ENCODE measurements around the gene AADACL4. TPM values are rescaled to one million over a fixed set of nuclear protein-coding genes. Genes with fewer than 3 reads are reported as not detected.

Gene AADACL4
- total RNA-seq, 4 donors from 2014 or later: not detected

- Histone ChIP-seq H3K9me3 (no peaks in the 10 kb centered on the region), H3K27ac (peak overlapping the region; percentile 98 to 100 (median 98)), H3K4me3 (peak overlapping the region; percentile 94 to 97), H3K4me1 (peaks cover 0 to 65% (median 35%) of the 10 kb centered on the region in 3 donors), H3K27me3 (no peaks in the 10 kb centered on the region), H3K36me3 (peaks cover 0 to 23% of the 10 kb centered on the region in 2 donors)
- TF ChIP-seq POLR2A (IDR thresholded peaks at IDR 0.05): peak; percentile 26 to 53
- TF ChIP-seq CTCF (IDR thresholded peaks at IDR 0.05): peak in 1 of 4 experiments; percentile 11
- TF ChIP-seq POLR2AphosphoS5 (IDR thresholded peaks at IDR 0.05): peak; percentile 35
- no peak for TF ChIP-seq EP300 (IDR thresholded peaks at IDR 0.05)
- ATAC-seq: no peak
- 0 to 3% methylated on average over 3 to 7 of the region's 53 CpGs for WGBS, 2 donors (ENCODE audit: low coverage in 1 of 2)
Observed at GRCh38 chr1:12616709-12617373, 27.0 kb upstream of the AADACL4 start.

- Histone ChIP-seq H3K9me3 (no peaks in the 10 kb centered on the region), H3K4me1 (peaks cover 0 to 65% (median 35%) of the 10 kb centered on the region in 3 donors), H3K36me3 (peaks cover 0 to 16% of the 10 kb centered on the region in 2 donors), H3K27me3 (no peaks in the 10 kb centered on the region), H3K27ac (peak overlapping the region; percentile 98 to 100 (median 98)), H3K4me3 (peak overlapping the region; percentile 94 to 97)
- WGBS, 2 donors (ENCODE audit: low coverage in 1 of 2): 0% methylated on average over 12 to 13 of the region's 13 CpGs
- no peak for ATAC-seq
- TF ChIP-seq POLR2AphosphoS5 (IDR thresholded peaks at IDR 0.05): no peak
- no peak for TF ChIP-seq EP300 (IDR thresholded peaks at IDR 0.05)
- no peak for TF ChIP-seq POLR2A (IDR thresholded peaks at IDR 0.05)
Observed at GRCh38 chr1:12617511-12617900, 26.4 kb upstream of the AADACL4 start.

- no peaks in the 10 kb centered on the region for H3K27me3 ChIP-seq
- TF ChIP-seq POLR2A (IDR thresholded peaks at IDR 0.05) (peak; percentile 88 to 90), EP300 (IDR thresholded peaks at IDR 0.05) (no peak), POLR2AphosphoS5 (IDR thresholded peaks at IDR 0.05) (peak; percentile 95), CTCF (IDR thresholded peaks at IDR 0.05) (peak in 1 of 4 experiments; percentile 2)
- H3K4me1 ChIP-seq: peaks cover 0 to 65% (median 38%) of the 10 kb centered on the region in 3 donors
- WGBS, 2 donors (ENCODE audit: low coverage in 1 of 2): 0% methylated on average over 16 to 19 of the region's 69 CpGs
- peak within 1 kb of the TSS; percentile 94 to 97 for H3K4me3 ChIP-seq
- H3K36me3 ChIP-seq: peaks cover 0 to 10% of the 10 kb centered on the region in 2 donors
- H3K9me3 ChIP-seq: no peaks in the 10 kb centered on the region
- ATAC-seq: peak; percentile 77
- peak within 1 kb of the TSS; percentile 98 to 100 (median 98) for H3K27ac ChIP-seq
Observed at GRCh38 chr1:12617901-12618660, 25.8 kb upstream of the AADACL4 start, which contains the start of gene DHRS3. DHRS3 (minus strand) TSS chr1:12618210; CDS start chr1:12617348, 862 bp downstream.

GRCh38 chr1:12618661-12618964 lies 25.3 kb upstream of the AADACL4 start:
- Histone ChIP-seq H3K27ac (peak overlapping the region; percentile 98 to 100 (median 98)), H3K4me1 (peaks cover 0 to 65% (median 33%) of the 10 kb centered on the region in 3 donors), H3K36me3 (peaks cover 0 to 5% of the 10 kb centered on the region in 2 donors), H3K4me3 (peak overlapping the region; percentile 94 to 97), H3K27me3 (no peaks in the 10 kb centered on the region), H3K9me3 (no peaks in the 10 kb centered on the region)
- 0% methylated on average over 1 of the region's 6 CpGs; no CpG with 5 or more reads in 1 of the 2 donors for WGBS, 2 donors (ENCODE audit: low coverage in 1 of 2)
- TF ChIP-seq POLR2A (IDR thresholded peaks at IDR 0.05) (no peak), EP300 (IDR thresholded peaks at IDR 0.05) (no peak), POLR2AphosphoS5 (IDR thresholded peaks at IDR 0.05) (no peak), CTCF (IDR thresholded peaks at IDR 0.05) (no peak)
- no peak for ATAC-seq

- peak in 3 of 4 experiments; percentile 12 to 50 (median 29) for TF ChIP-seq CTCF (IDR thresholded peaks at IDR 0.05)
- peak; percentile 92 for TF ChIP-seq POLR2AphosphoS5 (IDR thresholded peaks at IDR 0.05)
- peak; percentile 54 to 68 for TF ChIP-seq POLR2A (IDR thresholded peaks at IDR 0.05)
- TF ChIP-seq EP300 (IDR thresholded peaks at IDR 0.05): no peak
- H3K4me1 ChIP-seq: peaks cover 0 to 64% (median 31%) of the 10 kb centered on the region in 3 donors
- H3K27ac ChIP-seq: peak overlapping the region; percentile 98 to 100 (median 98)
- peak; percentile 65 for ATAC-seq
- H3K4me3 ChIP-seq: peak overlapping the region; percentile 94 to 97
- H3K27me3 ChIP-seq: no peaks in the 10 kb centered on the region
- no peaks in the 10 kb centered on the region for H3K36me3 ChIP-seq
- no peaks in the 10 kb centered on the region for H3K9me3 ChIP-seq
- 5 to 6% methylated on average over 7 to 8 of the region's 30 CpGs for WGBS, 2 donors (ENCODE audit: low coverage in 1 of 2)
Observed at GRCh38 chr1:12618965-12619791, 24.7 kb upstream of the AADACL4 start.

Measured in gastroesophageal sphincter (tissue), 4 donors.